ENCODE results near the gene KCNK5.

KCNK5 gene

DNA sequence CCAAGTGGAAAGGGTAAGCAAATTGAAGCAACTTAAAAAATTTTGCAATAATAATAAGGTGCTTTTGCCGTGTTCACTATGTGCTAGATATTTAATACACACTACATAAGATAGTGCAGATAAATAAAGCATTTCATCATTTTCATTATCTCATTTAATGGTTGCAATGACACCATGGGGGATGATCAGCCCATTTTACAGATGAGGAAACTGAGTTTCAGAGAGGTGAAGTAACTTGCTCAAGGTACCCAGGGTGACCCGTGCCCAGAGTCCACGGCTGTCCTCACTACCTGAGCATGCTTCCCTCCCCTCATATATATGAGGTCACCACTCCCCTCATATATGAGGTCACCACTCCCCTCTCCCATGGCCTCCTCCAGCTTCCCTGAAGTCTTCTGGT, 7.5 kb upstream of the KCNK5 start:
- TF ChIP-seq, protein P1, sequence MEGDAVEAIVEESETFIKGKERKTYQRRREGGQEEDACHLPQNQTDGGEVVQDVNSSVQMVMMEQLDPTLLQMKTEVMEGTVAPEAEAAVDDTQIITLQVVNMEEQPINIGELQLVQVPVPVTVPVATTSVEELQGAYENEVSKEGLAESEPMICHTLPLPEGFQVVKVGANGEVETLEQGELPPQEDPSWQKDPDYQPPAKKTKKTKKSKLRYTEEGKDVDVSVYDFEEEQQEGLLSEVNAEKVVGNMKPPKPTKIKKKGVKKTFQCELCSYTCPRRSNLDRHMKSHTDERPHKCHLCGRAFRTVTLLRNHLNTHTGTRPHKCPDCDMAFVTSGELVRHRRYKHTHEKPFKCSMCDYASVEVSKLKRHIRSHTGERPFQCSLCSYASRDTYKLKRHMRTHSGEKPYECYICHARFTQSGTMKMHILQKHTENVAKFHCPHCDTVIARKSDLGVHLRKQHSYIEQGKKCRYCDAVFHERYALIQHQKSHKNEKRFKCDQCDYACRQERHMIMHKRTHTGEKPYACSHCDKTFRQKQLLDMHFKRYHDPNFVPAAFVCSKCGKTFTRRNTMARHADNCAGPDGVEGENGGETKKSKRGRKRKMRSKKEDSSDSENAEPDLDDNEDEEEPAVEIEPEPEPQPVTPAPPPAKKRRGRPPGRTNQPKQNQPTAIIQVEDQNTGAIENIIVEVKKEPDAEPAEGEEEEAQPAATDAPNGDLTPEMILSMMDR (IDR thresholded peaks at IDR 0.05; ENCODE audit: insufficient read depth, low read length, missing control alignments): no peak
- ChIA-PET POLR2A (no interaction called here), CTCF (no interaction called here)
- no peak overlapping the region for H3K4me3 ChIP-seq (ENCODE audit: low read depth, low read length)
- no peak for DNase-seq (ENCODE audit: low read depth, low spot score)

DNA sequence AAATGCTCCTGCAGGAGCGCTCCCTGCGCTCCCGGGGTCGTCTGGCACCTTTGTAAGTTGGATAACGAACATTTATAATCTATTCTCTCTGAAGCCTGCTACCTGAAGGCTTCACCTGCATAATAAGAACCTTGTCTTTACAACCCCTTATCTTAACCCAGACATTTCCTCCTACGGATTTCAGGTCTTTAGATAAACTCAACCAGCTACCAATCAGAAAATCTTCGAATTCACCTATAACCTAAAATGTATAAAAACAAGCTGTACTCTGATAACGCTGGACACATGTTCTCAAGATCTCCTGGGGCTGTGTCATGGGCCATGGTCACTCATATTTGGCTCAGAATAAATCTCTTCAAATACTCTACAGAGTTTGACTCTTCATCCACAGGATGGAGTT, 4.1 kb upstream of the KCNK5 start:
- H3K4me3 ChIP-seq (ENCODE audit: low read depth, low read length): no peak overlapping the region
- POLR2A ChIA-PET: no interaction called here
- CTCF ChIA-PET: no interaction called here
- no peak for DNase-seq (ENCODE audit: low read depth, low spot score)
- TF ChIP-seq, protein P1 (IDR thresholded peaks at IDR 0.05; ENCODE audit: insufficient read depth, low read length, missing control alignments): no peak

DNA sequence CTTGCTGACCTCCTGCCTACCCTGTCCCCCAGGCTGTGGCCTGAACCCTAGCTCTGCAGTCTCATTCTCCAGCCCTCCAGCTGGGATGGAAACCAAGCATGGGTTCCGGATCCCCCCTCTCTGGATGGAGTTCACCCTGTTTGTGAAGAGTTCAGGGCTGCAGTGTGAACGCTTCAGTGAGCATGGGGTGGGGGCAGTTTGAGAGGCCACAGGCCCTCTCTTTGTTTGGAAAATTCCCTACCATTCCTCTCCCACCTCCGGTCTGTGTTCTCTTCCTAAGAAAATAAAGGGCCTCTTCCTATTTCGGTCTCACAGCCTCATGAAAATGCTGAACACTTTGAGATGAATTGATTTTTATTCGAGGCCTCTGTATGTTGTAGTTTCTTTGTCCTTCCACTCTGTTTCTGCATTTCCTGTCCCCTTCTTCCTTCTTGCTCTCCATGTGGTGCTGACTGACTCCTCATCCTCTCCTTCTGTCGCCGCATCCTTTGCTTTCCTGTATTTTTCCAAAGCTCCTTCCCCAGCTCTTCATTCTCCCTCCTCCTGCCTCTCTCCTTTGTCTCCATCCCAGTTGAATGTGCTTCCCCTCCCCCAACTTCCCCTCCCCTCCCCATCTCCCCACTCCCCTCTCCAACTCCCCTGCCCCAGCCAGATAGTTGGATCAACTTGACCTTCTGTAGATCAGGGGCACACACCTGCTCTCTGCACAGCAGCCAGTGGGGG, 2.4 kb upstream of the KCNK5 start:
- ChIA-PET POLR2A (no interaction called here), CTCF (no interaction called here)
- TF ChIP-seq, protein P1 (IDR thresholded peaks at IDR 0.05; ENCODE audit: insufficient read depth, low read length, missing control alignments): no peak
- no peak overlapping the region for H3K4me3 ChIP-seq (ENCODE audit: low read depth, low read length)
- no peak for DNase-seq (ENCODE audit: low read depth, low spot score)

DNA sequence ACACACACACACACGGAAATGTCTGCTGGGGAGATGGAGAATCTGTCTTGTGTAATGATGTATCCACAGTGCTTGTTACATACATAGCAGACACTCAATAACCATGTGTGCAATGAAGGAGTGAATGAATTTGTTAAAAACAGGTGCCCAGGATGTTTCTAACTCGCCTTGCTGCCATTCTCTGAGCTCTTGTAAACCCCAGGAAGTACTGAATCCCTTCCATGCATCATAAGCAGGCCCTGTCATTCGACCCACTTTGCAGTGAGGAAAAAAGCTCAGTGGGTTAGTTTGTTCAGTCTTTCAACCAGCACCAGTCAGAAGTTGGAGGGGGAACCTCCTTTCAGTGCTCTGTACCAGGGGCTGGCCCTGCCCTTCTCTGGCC, 1.4 kb upstream of the KCNK5 start:
- CTCF ChIA-PET: no interaction called here
- no peak for DNase-seq (ENCODE audit: low read depth, low spot score)
- POLR2A ChIA-PET: no interaction called here
- H3K4me3 ChIP-seq (ENCODE audit: low read depth, low read length): no peak overlapping the region
- TF ChIP-seq, protein P1 (IDR thresholded peaks at IDR 0.05; ENCODE audit: insufficient read depth, low read length, missing control alignments): no peak

DNA sequence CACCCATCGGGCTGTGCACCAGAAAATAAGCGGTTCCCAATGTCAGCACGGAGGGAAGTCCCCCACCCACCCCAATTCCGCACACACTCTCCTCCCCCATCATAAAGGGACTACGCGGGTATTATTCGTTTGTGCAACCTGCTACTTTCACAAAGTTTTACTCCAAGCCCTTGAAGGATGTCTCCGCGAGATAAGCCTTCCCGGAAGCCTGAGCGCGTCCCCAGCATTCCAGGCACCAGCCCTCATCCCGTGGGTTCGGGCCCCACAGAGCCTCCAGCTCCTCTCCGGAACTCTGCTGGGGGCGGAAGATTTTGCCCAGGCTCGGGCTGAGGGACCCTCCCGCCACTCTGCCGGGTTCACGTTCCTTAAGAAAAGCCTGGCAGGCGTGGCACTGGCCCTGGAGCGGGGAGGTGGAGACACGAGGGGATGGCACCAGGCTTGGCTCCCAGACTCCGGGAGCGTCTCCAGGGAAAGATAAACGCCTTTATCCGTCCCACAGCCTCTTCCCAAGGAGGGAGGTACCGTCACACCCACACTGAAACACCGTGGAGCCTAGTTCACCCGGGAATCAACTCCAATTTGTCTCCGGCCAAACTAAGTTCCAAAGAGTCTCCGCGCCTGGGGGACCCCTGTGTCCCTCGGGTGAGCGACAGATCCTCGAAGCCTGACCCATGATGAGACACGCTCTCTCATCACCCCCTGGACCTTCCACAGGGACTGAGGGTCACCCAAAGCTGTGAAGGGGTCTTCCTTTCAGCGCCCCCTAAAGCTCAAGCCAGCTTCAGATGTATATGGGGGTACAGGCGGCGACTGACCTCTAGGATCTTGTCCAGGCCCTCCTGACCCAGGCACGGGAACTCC, 934 bp downstream of the KCNK5 start:
- no peak overlapping the region for H3K4me3 ChIP-seq (ENCODE audit: low read depth, low read length)

DNA sequence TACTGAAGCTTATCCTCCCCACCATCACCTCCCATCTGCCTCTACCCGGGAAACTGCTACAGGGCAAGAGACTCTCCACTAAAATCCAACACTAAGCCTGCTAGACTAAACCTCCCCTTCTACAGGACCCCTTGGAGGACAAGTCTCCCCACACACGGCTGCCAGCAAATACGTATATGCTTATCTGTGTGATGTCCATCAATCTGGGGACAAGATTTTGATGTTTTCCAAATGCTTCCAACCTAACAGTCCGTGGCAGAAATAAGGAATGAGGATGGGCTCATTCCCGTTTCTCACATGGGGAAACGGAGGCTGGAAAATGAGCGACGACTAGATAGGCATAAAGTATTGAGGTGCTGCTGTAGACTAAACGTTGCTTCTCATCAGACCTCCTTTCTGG, 1.8 kb downstream of the KCNK5 start:
- TF ChIP-seq, protein P1 (IDR thresholded peaks at IDR 0.05; ENCODE audit: insufficient read depth, low read length, missing control alignments): no peak
- no peak overlapping the region for H3K4me3 ChIP-seq (ENCODE audit: low read depth, low read length)
- ChIA-PET POLR2A (no interaction called here), CTCF (no interaction called here)
- DNase-seq (ENCODE audit: low read depth, low spot score): no peak

More for the DNA sequence above, 934 bp downstream of the KCNK5 start:
- POLR2A ChIA-PET: no interaction called here
- CTCF ChIA-PET: no interaction called here
- no peak for DNase-seq (ENCODE audit: low read depth, low spot score)
- TF ChIP-seq, protein P1 (IDR thresholded peaks at IDR 0.05; ENCODE audit: insufficient read depth, low read length, missing control alignments): no peak
